LoVo (cell line): ENCODE data around the gene LYPD5.
A peak's percentile ranks its signal among the peaks of the same experiment; 100 is the strongest.
"Not testable (repeated sequence)": the region's sequence is repeated elsewhere in the genome, so short reads cannot be mapped to it uniquely, and the experiment has no call there.

ENCODE experiments used
- DNase-seq: peaks from one replicate; pipeline ENCODE4 v3.0.0-alpha.2; 2016; ENCODE audit warnings: low spot score

The LYPD5 gene

DNA sequence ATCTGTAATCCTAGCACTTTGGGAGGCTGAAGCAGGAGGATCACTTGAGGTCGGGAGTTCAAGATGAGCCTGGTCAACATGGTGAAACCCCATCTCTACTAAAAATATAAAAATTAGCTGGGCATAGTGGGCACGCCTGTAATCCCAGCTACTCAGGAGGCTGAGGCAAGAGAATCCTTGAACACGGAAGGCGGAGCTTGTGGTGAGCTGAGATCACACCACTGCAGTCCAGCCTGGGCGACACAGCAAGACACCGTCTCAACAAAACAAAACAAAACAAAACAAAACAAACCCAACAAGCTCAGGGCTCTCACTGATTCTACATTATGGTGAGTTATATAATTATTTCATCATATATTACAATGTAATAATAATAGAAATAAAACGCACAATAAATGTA, 4.2 kb upstream of the LYPD5 start:
- not testable (repeated sequence) for DNase-seq

DNA sequence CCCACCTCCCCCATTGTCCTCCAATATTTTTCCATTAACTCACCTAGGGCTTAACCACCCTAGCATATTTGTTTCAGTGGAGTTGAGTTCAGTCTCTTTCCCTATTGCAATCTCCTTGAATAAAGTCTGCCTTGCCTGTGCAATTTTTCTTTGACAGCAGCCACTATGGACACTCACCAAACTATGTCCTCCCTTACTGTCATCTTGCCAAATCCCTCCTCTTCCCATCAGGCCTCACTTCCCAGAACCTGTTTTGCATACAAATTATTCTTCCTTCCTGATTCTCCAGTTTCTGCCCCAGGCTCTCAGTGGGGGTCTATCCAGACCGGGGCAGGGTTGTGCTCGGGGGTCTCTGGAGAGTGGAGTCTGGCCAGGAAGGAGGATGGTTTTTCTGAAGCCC, 2.2 kb upstream of the LYPD5 start:
- no peak for DNase-seq

DNA sequence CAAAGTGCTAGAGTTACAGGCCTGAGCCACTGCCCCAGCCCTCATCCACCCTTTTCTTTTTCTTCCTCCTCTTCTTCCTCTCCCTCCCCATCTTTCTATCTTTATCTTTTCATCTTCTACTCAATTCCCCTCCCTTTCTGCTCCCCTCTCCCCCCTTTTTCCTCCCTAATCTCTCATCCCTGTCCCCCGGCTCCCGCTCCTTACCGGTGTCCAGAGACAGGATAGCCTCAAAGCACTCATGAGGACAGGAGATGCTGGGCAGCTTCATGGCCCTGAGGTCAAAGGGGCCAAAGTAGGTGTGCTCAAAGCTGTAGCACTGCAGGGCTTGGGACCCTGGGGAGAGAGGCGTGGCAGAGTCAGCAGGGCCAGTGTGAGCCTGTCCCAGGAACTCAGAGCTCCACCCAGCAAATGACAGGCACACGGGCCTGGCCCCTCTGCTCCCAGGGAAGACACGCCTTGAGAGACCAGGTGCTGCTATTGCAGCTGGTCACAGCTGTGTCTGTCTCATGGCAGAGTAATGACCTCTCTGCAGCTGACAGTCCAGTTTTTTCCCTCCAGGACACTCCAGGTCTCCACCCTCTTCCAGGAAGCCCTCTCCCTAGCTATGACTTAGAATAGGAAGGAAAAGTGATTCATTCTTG, 2.6 kb downstream of the LYPD5 start:
- peak; percentile 30 for DNase-seq

DNA sequence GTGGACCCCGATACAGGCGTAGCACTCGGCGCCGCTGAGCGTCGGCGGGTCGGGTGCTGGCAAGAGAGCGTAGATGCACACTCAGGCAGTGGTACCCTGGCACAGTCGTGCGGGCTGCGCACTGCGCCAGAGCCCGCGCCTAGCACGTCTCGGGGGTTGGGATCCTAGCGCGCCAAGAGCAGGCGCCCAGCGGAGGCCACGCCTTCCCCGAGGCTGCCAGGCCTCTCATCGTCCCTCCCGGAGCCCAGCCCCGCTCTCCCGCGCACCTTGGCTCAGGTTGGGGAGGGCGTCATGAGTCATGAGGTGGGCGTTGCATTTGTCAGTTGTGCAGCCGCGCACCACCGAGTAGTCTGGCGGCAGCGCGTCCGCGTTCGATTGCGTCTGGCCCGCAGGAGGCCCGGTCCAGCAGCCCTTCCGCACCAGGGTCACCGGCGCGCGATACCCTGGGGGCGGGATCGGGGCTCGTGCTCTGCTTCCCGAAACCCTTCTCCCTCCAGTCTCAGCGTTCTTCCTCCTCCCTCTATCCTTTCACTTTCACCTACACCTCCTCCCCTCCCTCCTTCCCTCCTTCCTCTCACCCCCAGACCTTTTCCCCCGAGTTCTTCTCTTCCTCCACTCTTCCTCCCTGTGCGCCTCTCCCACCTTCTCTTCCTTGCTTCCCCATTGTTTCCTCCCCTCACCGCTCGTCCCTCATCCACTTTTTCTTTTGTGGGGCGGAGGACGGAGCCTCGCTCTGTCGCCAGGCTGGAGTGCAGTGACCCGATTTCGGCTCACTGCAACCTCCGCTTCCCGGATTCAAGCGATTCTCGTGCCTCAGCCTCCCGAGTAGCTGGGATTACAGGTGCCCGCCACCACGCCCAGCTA, 3.5 kb downstream of the LYPD5 start:
- DNase-seq: peak; percentile 84

DNA sequence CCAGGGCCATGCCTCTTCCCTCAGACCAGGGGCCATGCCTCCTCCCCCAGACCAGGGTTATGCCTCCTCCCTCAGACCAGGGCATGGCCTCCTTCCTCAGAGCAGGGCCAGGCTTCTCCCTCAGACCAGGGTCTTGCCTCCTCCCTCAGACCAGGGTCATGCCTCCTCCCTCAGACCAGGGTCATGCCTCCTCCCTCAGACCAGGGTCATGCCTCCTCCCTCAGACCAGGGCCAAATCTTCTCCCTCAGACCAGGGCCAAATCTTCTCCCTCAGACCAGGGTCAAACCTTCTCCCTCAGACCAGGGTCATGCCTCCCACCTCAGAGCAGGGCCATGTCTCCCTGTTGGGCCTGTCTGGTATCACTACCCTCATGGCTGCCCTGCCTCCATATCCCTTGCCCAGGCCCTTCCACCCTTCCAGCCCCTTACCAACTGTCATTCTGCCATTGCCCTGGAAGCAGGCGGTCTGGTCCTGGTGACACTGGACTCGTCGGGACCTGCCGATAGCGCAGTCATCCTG, 4.2 kb downstream of the LYPD5 start:
- no peak for DNase-seq

DNA sequence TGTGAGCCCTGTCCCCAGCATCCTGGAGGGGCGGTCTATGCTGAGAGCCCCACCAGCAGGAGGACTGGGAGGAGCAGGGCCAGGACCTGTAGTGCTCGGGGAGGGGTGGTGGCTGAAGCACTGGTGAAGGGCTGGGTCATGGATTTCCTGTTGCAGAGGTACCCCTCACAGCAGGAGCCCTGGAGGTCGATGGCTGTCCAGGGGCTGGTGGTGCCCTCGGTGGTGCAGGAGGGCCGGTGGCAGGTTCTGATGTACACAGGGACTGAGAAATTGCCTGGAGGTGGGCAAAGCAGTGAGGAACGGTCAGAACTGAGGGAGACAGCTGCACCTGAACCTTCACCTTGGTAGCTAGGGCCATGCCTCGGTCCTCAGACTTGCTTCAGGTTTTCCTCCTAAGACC, 4.7 kb downstream of the LYPD5 start:
- no peak for DNase-seq

DNA sequence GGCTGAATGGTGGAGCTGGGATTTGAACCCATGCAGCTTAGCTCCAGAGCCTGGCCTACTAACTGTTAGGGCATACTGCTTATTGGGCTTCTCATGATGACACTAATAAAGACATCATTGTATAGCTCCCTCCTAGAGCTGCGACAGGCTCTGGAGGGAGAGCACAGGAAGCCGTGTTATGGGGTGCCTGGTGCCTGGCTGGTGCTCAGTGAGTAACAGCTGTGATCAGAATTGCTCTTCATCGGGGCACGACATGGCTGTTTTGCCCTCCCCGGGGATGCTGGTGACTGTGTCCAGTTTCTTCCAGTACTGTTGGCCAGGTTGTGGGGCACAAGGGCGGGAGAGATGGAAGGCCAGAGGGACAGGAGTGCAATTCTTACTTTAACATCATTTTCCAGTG, 5.1 kb downstream of the LYPD5 start:
- DNase-seq: no peak

DNA sequence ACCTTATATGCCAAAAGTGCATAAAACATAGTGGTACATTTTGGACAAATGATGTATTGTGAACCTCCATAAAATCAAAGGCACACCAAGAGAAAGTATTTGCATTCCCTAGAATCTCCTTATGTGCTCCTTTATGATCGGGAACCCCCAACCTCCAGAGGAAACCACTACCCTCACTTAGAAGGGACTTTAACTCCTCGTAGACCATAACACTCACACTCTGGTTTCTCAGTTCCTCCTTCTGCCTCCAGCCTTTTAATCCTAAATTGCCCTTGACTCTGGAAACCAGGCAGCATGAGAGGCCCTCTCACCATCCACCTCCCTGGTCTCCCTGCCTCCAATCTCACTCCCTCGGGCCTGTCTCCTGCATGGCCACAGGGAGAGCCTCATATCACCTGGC, 11.7 kb downstream of the LYPD5 start:
- no peak for DNase-seq

DNA sequence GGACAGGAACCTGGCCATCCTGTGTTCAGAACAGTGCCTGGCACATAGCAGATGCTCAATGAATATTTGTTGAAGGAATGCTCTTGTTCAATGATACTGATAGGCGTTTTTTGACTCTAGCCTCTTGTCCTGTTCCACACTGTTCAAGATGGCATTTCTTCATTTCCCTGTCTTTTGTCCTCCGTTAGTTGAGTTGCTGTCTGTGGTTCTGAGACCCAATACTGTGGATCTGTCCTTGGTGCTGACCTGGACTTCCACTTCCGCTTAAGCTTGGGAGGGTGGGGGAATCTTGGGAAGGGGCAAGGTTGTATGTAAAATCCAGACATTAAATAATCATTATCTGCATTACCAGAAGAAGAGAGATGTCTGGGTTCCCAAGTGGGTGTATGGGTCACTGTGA, 13.2 kb downstream of the LYPD5 start:
- no peak for DNase-seq

DNA sequence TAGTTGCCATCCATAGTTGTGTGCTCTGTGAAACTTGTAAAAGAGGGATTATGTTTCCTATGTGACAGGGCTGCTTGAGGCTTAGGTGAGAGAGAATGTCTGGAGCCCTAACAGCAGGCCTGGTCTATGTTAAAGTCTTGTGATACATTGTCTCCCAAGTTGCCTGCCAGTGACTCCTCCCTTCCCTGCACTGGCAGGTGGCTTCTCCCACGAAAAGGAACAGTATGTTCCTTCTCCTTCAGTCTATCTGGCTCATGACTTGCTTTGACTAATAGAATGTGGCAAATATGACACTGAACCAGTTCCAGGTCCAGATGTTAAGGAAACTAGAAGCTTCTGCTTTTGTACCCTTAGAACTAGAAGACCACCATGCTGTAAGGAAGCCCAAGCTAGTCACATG, 15.6 kb downstream of the LYPD5 start:
- no peak for DNase-seq

DNA sequence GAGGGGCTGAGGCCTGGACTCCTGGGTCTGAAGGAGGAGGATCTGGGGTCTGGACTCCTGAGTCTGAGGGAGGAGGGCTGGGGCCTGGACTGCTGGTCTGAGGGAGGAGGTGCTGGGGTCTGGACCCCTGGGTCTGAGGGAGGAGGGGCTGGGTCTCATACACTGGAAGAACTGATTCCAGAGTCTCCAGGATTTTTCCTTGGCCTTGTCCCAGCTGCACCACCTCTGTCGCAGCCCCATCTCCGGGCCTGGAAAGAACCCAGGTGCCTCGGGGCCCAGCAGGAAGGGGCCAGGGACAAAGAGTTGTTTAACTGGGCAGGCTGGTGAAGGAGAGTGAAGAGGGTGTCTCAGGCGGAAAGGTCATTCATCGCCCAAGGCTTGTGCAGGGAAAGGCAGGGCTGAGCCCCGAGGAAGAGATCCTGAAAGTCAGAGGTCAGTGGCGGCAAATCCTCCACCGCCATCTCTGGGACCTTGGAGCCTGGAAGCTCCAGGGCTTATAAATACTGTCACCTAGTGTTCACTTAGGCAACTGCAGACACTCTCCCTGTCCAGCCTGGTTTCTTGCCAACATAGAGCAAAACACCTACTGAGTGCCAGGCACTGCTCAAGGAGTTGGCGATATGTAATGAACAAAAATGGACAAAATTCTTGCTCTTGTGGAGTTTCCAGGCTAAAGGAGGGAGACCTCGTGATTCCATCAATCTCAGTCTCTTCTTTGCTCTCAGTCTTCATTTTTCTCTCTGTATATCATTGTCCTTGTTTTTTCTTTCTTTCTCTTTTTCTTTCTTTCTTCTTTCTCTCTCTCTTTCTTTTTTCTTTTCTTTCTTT, 17.1 kb downstream of the LYPD5 start:
- DNase-seq: peak; percentile 78

DNA sequence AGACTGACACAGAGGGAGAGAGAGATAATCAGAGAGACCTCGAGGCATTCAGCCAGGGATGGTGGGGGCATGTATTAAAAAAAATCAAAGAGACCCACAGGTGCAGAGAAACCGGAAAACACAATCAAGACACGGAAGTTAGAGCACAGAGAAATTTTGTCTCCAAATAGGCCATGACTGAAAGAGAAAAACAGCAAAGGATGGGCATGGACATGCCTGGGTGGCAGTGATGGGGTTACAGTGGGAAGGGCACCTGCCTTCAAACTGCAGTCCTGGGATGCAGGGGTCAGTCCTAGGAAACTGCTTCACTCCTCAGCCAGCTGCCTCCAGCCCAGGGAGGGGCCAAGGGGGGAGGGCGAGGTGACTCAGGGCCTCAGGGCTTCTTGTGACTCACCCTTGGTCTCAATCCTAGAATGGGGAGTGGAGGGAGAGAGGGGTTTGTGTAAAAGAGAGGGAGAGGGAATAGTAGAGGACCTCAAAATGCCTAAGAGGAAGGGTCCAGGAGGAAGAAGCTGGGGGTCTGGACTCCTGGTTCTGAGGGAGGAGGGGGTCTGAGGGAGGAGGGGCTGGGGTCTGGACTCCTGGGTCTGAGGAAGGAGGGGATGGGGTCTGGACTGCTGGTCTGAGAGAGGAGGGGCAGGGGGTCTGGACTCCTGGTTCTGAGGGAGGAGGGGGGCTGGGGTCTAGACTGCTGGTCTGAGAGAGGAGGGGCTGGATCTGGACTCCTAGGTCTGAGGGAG, 17.8 kb downstream of the LYPD5 start:
- DNase-seq: peak; percentile 81

DNA sequence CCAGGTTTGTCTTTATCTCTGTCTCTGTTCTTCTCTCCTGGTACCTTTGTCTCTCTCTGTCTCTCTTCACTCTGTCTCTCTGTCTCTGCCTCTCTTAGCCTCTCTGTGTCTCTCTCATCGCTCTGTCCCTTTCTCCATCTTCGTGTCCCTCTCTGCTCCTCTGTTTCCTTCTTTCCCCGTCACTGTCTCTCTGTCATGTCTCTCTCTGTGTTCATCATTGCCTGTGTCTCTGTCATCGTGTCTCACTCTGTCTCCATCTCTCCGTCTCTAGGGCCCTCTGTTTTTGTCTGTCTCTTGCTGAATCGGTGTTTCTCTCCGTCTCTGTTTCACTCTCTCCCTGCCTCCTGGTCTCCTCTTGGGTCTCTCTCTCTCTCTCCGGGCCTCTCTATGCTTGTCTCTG, 18.6 kb downstream of the LYPD5 start:
- no peak for DNase-seq

DNA sequence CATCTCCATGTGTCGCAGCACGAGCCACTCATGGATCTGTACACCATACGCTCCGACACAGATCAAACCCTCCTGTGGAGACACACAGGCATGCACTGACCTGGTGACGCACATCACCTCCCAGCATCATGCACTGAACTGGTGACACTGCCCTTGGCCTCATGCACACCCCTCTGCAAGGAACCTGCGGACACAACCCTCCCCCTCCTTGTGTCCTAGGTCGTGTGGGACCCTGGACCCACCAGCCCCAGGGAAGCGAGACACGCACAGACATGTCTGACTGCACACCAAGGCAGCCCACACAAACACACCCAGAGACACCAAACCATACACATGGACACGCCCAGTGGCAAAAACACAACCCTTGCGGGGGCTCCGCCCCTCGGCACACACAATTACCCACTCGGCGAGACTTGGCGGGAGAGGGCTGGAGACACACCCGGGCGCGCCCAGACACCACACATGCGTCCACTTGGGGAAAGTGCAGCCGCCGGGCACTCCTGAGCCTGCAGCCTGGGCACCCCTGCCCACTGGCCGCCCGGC, 19.5 kb downstream of the LYPD5 start:
- DNase-seq: peak; percentile 30

DNA sequence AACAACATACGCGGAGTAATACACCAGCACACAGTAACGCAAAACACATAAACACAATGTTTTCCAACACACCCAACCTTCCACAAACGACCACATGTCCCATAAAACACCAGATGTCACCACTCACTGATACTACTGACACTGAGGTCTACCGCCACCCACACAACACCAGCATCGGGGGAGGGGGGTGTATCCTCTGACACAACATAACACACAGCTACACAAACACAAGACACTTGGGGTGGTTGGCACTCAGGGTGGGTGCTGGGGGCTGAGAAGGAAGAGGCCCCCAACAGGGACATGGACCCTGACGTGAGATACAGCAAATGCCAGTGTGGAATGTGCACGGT, 20.0 kb downstream of the LYPD5 start:
- DNase-seq: no peak

DNA sequence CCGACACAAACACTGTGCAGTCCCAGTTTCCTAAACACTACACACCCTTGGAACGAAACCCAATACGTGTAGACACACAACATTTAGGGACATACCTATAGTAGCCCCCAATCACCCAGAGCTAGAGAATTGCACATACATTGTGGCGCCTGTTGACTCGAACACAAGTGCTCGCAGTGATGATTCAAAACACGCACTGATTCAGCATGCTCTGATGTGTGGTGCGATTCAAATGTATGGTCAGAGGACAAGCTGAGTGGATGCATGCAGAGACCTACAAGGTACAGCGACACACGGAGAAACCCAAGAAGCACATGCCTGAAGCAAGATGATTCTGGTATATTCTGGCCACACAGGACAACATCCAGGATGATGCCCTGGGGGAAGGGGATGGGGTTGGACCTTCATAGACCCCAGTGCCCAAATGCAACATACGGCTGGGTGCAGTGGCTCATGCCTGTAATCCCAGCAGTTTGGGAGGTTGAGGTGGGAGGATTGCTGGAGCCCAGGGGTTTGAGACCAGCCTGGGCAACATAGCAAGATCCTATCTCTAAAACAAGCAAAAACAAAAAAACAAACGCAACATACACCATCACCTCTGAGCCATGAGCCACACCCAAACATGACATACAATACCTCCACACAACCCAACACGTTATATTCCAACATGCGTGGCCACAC, 20.5 kb downstream of the LYPD5 start:
- DNase-seq: no peak

DNA sequence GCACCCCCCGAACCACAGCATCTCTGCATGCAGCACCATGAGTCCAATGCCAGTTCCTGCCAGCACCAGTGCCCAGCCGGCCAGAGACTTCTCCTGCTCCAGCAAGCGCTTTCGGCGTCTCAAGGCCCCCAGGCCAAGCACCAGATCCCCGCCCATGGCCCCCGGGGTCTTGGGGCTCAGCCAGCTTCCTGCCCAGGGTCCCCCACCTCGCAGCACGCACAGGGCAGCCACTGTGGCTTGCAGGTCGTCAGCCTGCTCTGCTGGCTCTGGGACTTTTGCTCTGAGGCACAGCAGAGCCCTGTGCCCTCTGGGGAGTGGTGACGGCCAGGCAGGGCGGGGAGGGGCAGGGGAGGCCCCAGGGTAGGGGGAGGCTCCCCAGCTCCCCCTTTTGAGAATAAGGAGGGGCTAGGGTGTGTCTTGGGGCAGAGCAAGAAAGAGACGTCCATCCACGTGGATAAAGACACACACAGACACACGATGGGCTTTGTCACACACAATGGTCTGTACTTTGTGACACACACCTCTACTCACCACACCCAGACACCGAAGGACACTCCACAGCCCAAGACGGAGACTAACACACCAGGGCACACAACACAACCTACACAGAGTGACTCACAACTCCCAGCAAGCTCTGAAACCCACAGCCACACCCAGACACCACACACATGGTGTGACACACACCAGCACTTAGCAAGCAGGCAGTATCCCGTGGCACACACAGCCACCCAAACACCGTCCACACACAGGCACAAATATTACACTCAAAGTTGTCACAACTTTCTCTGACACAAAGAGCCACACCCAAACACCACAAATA, 21.3 kb downstream of the LYPD5 start, which contains the start of gene KCNN4:
TSS of gene KCNN4 (minus strand) at position 268 of the 820 bp plus-strand sequence. CDS start at position 156, 112 bp downstream.
- peak; percentile 33 for DNase-seq

DNA sequence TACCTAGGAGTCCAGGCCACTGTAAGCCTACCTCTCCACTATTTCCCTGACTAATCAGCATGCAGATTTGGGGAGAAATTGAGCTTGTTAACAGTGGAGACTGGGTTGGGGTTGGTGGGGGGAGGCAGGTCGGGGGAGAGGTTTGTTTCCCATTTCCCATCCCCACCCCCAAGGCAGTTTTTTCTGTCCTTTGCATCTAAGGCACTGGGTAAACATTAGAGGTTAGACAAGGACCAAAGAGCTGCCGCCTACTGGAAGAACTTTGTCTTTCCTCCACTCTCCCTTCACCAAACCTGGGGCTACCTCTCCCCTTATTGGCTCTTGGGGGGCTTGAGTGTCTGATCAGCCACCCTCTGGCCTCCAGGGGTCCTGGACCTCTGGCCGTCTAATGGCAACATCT, 22.4 kb downstream of the LYPD5 start:
- DNase-seq: no peak

DNA sequence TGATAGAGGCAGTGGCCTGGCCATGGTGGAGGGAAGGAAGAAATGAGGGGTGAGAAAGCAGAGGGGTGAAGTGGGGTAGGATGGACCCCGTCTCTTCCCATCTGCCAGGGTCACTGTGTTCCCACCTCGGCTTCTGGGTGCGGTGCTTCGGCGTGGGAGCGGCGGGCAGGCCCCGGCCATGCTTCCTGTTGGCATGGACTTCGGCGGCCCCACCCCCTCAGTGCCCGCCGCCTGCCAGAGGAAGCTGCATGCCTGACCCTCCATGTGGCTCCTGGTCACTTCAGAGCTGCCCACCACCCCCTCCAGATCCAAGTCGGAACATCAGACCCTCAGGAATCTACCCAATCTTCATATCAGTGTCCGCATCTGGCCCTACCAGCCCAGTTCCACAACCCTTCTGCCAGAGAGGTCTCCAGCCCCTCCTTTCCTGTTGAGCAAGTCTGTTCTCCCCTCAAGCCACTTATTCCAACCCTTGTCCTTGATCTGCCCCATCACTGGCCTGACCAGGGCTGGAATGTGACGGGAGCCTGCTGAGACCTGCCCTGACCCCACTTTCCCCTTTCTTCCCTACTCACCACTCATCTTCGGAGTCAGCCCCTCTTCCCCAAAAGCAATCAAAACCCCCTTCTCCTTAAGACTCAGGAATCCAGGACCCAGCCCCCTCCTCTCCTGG, 23.0 kb downstream of the LYPD5 start:
- DNase-seq: no peak
